Hypothalamus (tissue), 51 donors: Measurements from ENCODE around the gene PSMB9.

Source experiments
- DNase-seq, 51 donors: peaks; one replicate each; lab custom pipeline; 2025; lab: John Stamatoyannopoulos, UW

The PSMB9 gene

GRCh38 chr6:32838114-32838958, 15.7 kb upstream of the PSMB9 start, which contains the start of gene TAP2:
TSS of gene TAP2 (minus strand) at chr6:32838739. CDS start at chr6:32838233, 506 bp downstream.
- peak; percentile 33 to 98 (median 90) for DNase-seq

- no peak for DNase-seq
Observed at GRCh38 chr6:32839356-32839755, 14.6 kb upstream of the PSMB9 start.

GRCh38 chr6:32840604-32841246, 13.3 kb upstream of the PSMB9 start:
- DNase-seq, result no peak

GRCh38 chr6:32842021-32842650, 11.9 kb upstream of the PSMB9 start:
- DNase-seq, result no peak

- DNase-seq, result no peak
Observed at GRCh38 chr6:32842690-32843089, 11.3 kb upstream of the PSMB9 start.

- peak in 4 of 51 donors; percentile 6 to 50 (median 35) for DNase-seq
Observed at GRCh38 chr6:32843331-32843978, 10.5 kb upstream of the PSMB9 start.

GRCh38 chr6:32843979-32844838, 9.8 kb upstream of the PSMB9 start, which contains the start of gene PSMB8:
TSS of gene PSMB8 (minus strand) at chr6:32844047. CDS start at chr6:32843996, 51 bp downstream.
- DNase-seq, result peak; percentile 37 to 95 (median 86)

GRCh38 chr6:32844839-32845383, 9.1 kb upstream of the PSMB9 start:
- no peak for DNase-seq

GRCh38 chr6:32845384-32845884, 8.6 kb upstream of the PSMB9 start:
- peak in 8 of 51 donors; percentile 5 to 27 (median 12) for DNase-seq

GRCh38 chr6:32847004-32847403, 7.0 kb upstream of the PSMB9 start:
- DNase-seq, result no peak

- DNase-seq, result no peak
Observed at GRCh38 chr6:32847795-32848194, 6.2 kb upstream of the PSMB9 start.

GRCh38 chr6:32849126-32849525, 4.9 kb upstream of the PSMB9 start:
- DNase-seq, result no peak

GRCh38 chr6:32851025-32851424, 3.0 kb upstream of the PSMB9 start:
- DNase-seq, result no peak

GRCh38 chr6:32852018-32852843, 1.8 kb upstream of the PSMB9 start:
- peak in 7 of 51 donors; percentile 21 to 46 (median 31) for DNase-seq

GRCh38 chr6:32852844-32853540, 1.0 kb upstream of the PSMB9 start:
- peak in 40 of 51 donors; percentile 28 to 82 (median 58) for DNase-seq

GRCh38 chr6:32854376-32855178, 585 bp downstream of the PSMB9 start:
- peak in 20 of 51 donors; percentile 10 to 80 (median 56) for DNase-seq
